HG02571 (cell line): ENCODE data around the gene ADAP2.
"Not testable (repeated sequence)": the region's sequence is repeated elsewhere in the genome, so short reads cannot be mapped to it uniquely, and the experiment has no call there.

ENCODE experiments used
- ATAC-seq: cut with Tn5 transposase; IDR thresholded peaks from one replicate; pipeline ENCODE4 v1.9.1; 2021; ENCODE audit warnings: mild to moderate bottlenecking, moderate library complexity; ENCODE audit not compliant: unreplicated experiment

ADAP2 gene

GRCh38 chr17:30921544-30922196, at the start of gene ADAP2:
Gene ADAP2 (plus strand): TSS chr17:30921945. CDS start chr17:30922015, 70 bp downstream.
- ATAC-seq, result no peak

GRCh38 chr17:30886187-30886586, 35.6 kb upstream of the ADAP2 start:
- no peak for ATAC-seq

- ATAC-seq, result no peak
These were observed 27.5 kb upstream of the ADAP2 start for GRCh38 chr17:30894236-30894635.

- no peak for ATAC-seq
These were observed 24.4 kb upstream of the ADAP2 start for GRCh38 chr17:30897311-30897710.

GRCh38 chr17:30905742-30906100, 16.0 kb upstream of the ADAP2 start:
- ATAC-seq, result peak; percentile 13

- ATAC-seq, result peak; percentile 88
These were observed 15.4 kb upstream of the ADAP2 start, which contains the start of gene TEFM for GRCh38 chr17:30906101-30906911. Gene TEFM (minus strand): TSS chr17:30906238. CDS start chr17:30906198, 40 bp downstream.

- no peak for ATAC-seq
These were observed 12.9 kb upstream of the ADAP2 start for GRCh38 chr17:30908717-30909420.

- not testable (repeated sequence) for ATAC-seq
These were observed 11.6 kb upstream of the ADAP2 start for GRCh38 chr17:30910151-30910550.

- no peak for ATAC-seq
These were observed 7.8 kb upstream of the ADAP2 start for GRCh38 chr17:30913955-30914354.

- ATAC-seq, result no peak
These were observed 5.7 kb upstream of the ADAP2 start for GRCh38 chr17:30915833-30916611.

GRCh38 chr17:30917050-30917449, 4.7 kb upstream of the ADAP2 start:
- ATAC-seq, result no peak

GRCh38 chr17:30920282-30920681, 1.5 kb upstream of the ADAP2 start:
- no peak for ATAC-seq

GRCh38 chr17:30920683-30921543, 832 bp upstream of the ADAP2 start:
- ATAC-seq, result no peak

- no peak for ATAC-seq
These were observed 688 bp downstream of the ADAP2 start for GRCh38 chr17:30922235-30923030.

GRCh38 chr17:30924341-30924740, 2.6 kb downstream of the ADAP2 start:
- no peak for ATAC-seq

- no peak for ATAC-seq
These were observed 4.8 kb downstream of the ADAP2 start for GRCh38 chr17:30926516-30926915.

GRCh38 chr17:30927756-30928155, 6.0 kb downstream of the ADAP2 start:
- ATAC-seq, result no peak

- no peak for ATAC-seq
These were observed 6.8 kb downstream of the ADAP2 start for GRCh38 chr17:30928584-30928983.

- ATAC-seq, result no peak
These were observed 7.4 kb downstream of the ADAP2 start for GRCh38 chr17:30929081-30929633.
